Subcutaneous abdominal adipose tissue (tissue), 5 donors: ENCODE results near the gene TIFAB.
A peak's percentile ranks its signal among the peaks of the same experiment; 100 is the strongest.

ENCODE experiments used
- H3K27ac ChIP-seq: one replicate; pipeline ENCODE4 v1.7.0; 2013; ENCODE audit warnings: low read depth, mild to moderate bottlenecking, inconsistent platforms, low read length, moderate library complexity
- H3K27me3 ChIP-seq, 5 donors: one replicate each; pipeline ENCODE4 v1.7.0; 2013; ENCODE audit warnings: low read length in 5 of 5, inconsistent platforms in 1 of 5; ENCODE audit not compliant: control insufficient read depth in 5 of 5, insufficient read depth in 4 of 5
- H3K36me3 ChIP-seq, 5 donors: one replicate each; pipeline ENCODE4 v1.7.0; 2013; ENCODE audit warnings: low read length in 5 of 5; ENCODE audit not compliant: control insufficient read depth in 5 of 5, insufficient read depth in 5 of 5
- H3K4me1 ChIP-seq, 5 donors: one replicate each; pipeline ENCODE4 v1.7.0; 2013; ENCODE audit warnings: low read length in 5 of 5, mild to moderate bottlenecking in 3 of 5, moderate library complexity in 1 of 5; ENCODE audit not compliant: control insufficient read depth in 5 of 5, insufficient read depth in 5 of 5
- H3K4me3 ChIP-seq, 5 donors: one replicate each; pipeline ENCODE4 v1.7.0; 2013; ENCODE audit warnings: low read length in 5 of 5, low read depth in 1 of 5
- H3K9ac ChIP-seq, 5 donors: one replicate each; pipeline ENCODE4 v1.7.0; 2013; ENCODE audit warnings: low read length in 5 of 5, mild to moderate bottlenecking in 4 of 5, moderate library complexity in 3 of 5
- H3K9me3 ChIP-seq, 5 donors: one replicate each; pipeline ENCODE4 v1.7.0; 2013; ENCODE audit warnings: low read length in 5 of 5; ENCODE audit not compliant: control insufficient read depth in 5 of 5
- donor health status: healthy.
- donor health status: healthy.
- donor health status: healthy.
- donor health status: healthy.
- donor health status: healthy.

Gene TIFAB

DNA sequence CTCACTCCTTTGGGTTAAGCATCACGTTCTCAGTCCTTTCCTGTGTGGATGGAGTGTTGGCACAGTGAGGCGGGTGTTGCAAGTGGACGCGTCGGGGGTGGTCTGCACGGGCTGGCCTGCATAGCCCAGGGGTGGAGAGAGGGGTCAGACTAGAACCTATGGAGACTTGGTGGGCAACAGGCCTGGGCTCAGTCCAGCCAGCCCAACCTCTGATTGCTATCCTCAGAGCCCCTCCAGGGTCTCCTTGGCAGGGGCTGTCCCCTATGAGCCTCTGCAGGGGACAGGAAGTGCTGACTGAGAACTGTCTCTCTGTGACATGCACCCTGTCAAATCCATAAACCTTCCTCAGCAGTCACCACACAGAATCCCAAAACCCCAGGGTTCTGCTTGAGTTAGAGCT is 7.3 kb downstream of the TIFAB start:
- no peaks in the 10 kb centered on the region for H3K9me3 ChIP-seq
- H3K36me3 ChIP-seq = no peaks in the 10 kb centered on the region
- peaks cover 0 to 37% (median 24%) of the 10 kb centered on the region in 5 donors for H3K4me1 ChIP-seq

DNA sequence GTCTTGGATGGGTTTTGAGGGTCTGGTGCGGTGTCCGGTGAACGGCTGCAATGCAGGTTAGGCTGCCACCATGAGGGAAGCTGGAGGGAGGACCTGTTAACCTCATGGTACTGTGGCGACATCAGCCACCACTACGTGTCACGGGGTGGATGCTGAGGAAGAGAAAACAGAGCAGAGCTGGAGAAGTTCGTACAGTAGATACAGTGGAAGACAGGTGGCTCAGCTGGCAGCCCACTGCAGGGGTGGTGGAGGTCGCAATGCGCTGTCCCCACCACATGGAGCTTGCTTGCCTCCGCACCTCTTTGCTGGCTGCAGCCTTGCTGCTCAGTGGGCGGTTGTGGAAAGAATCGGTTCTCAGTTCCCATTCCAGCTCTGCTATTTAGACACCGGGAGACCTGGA is 7.8 kb downstream of the TIFAB start:
- no peak overlapping the region for H3K27ac ChIP-seq
- no peaks in the 10 kb centered on the region for H3K36me3 ChIP-seq
- H3K4me1 ChIP-seq = peaks cover 0 to 42% (median 26%) of the 10 kb centered on the region in 5 donors
- H3K9ac ChIP-seq = no peak overlapping the region
- no peak overlapping the region for H3K4me3 ChIP-seq
- H3K9me3 ChIP-seq = no peaks in the 10 kb centered on the region
- peaks cover 0 to 6% (median 0%) of the 10 kb centered on the region in 5 donors for H3K27me3 ChIP-seq

More for the DNA sequence above, 7.3 kb downstream of the TIFAB start:
- Histone ChIP-seq H3K9ac (no peak overlapping the region), H3K27ac (no peak overlapping the region), H3K27me3 (peaks cover 0 to 6% (median 0%) of the 10 kb centered on the region in 5 donors), H3K4me3 (no peak overlapping the region)

DNA sequence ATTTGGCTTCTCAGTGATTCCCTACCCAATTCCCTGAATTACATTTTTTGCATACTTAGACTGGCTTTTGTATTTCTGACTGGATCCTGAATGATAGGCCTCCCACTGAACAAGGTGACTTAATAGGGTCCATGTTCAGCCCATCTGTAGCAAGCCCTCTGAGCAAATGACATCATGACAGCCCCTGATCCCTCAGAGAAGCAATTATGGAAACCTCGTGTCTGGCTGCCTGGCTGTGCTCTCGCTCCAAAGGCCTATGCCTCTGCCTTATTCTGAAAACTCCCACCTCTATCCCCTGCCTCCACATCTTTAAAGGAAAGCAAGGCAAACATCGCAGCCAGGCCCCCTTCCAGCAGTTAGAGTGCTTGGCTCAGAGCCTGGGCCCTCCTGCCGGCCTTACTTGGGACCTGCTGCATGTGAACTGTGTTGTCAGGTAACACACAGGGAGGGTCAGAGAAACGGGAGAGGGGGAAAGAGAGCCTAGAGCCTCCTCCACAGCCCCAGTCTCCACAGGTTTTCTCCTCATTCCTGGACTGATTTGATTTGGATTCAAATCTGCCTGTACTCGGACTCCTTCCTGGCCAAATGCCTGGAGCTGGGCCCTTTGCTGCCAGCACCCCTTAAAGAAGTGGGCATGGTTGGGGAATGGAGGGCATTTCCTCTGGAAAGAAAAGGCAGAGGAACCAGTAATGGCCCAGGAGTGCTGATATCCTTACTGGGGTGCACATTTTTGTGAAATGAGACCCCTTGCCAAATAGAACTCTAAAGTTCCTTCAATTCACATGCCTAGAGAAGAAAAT is 8.8 kb downstream of the TIFAB start:
- H3K9me3 ChIP-seq = no peaks in the 10 kb centered on the region
- H3K4me3 ChIP-seq = no peak overlapping the region
- H3K4me1 ChIP-seq = peaks cover 0 to 49% (median 33%) of the 10 kb centered on the region in 5 donors
- H3K36me3 ChIP-seq = no peaks in the 10 kb centered on the region
- H3K27ac ChIP-seq = no peak overlapping the region
- no peak overlapping the region for H3K9ac ChIP-seq
- peaks cover 0 to 6% (median 0%) of the 10 kb centered on the region in 5 donors for H3K27me3 ChIP-seq

DNA sequence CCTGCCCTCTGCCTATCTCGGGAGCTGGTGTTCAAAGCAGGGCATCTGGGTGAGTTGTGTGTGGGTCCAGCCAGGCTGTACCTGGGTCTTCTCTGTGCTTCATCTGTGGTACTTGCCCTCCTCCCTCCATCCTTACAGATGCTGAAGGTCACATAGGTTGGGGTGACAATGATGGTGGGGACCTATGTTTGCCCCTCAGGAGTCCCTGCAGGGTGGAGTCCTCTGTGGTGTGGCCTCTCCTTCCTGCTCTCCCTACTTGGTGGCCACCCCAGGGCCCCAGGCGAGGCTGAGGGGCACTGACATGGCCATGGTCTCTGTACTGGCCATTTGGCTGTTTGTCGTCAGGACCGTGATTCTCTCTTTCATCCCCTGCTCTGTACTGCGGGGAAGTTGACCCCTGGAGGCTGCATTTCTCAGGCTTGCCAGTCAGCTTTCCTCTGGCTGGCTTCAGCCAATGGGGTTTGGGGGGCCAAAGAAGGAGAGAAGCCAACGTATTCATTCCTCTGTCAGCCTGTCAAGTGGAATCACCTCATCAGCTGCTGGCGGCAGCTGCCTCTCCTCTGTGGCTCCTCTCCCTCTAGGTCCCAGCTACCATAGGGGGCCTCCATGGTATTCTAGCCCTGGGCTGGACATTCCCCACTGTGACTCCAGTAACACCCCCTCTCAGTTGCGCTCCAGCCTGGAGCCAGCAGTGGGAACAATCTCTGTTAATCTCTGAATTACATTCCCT is 9.6 kb downstream of the TIFAB start:
- Histone ChIP-seq H3K9ac (no peak overlapping the region), H3K9me3 (no peaks in the 10 kb centered on the region), H3K36me3 (no peaks in the 10 kb centered on the region), H3K4me1 (peaks cover 0 to 57% (median 41%) of the 10 kb centered on the region in 5 donors), H3K27ac (no peak overlapping the region), H3K27me3 (peaks cover 0 to 6% (median 0%) of the 10 kb centered on the region in 5 donors), H3K4me3 (no peak overlapping the region)

DNA sequence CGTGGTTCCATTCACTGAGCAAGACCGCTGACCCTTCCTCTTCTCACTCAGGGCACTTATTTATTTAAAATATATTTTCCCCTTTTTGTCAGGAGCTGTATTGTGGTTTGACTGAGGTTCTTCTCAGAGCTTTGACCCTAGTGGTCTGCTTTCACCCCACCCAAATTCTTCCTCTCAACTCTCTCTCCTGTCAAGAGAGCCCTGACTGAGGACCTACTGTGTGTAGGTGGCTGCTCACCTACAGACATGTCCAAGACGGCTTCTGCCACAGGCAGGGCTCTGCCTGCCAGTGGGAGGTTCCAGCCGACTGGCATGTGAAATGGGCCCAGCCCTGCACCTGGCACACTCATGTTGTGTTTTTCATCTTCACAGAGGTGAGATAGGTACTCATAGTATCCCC is 10.2 kb downstream of the TIFAB start:
- Histone ChIP-seq H3K9ac (no peak overlapping the region), H3K9me3 (no peaks in the 10 kb centered on the region), H3K36me3 (no peaks in the 10 kb centered on the region), H3K4me3 (no peak overlapping the region), H3K27ac (no peak overlapping the region), H3K27me3 (peaks cover 0 to 2% (median 0%) of the 10 kb centered on the region in 5 donors), H3K4me1 (peaks cover 0 to 64% (median 44%) of the 10 kb centered on the region in 5 donors)

DNA sequence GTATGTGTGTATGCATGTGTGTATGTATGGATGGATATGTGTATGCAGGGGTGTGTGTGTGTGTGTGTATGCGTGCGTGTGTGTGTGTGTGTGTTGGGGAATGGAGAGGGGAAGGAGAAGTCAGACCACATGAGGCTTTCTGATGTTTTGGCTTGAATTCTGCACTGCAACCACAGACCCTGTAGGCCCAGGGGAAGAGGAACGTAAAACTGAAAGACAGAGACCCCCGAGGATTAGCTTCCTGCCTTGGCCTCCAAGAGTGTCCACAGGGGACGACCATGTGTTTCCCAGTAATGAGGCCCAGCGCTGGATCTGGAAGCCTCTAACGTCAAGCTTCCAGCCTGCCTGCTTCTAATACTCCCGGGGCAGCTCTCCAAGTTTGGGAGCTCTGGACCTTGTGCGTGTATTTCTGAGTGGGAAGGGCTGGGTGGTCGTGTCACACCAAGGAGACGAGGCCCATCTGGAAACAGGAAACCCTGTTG is 10.8 kb downstream of the TIFAB start:
- Histone ChIP-seq H3K9ac (no peak overlapping the region), H3K4me1 (peaks cover 0 to 69% (median 47%) of the 10 kb centered on the region in 5 donors), H3K9me3 (no peaks in the 10 kb centered on the region), H3K27me3 (no peaks in the 10 kb centered on the region), H3K36me3 (no peaks in the 10 kb centered on the region), H3K4me3 (no peak overlapping the region), H3K27ac (no peak overlapping the region)

DNA sequence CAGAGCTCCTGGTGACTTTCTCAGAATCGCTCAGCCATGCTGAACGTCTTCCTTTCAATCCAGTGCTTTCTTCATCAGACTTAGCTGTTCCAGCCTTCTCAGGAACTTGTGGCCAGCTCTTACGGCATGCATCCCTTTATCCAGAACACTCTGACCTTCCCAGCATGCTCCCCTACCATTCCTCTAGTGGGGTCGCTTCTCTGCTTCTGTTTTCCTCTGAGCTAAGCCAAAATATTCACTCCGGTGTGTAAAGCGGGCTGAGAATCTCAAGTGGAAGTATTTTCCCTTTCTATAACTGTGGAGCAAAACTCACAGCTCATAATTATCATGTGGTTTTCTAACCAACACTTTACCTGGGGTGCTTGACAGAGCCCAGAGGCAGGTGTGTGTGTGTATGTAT is 11.2 kb downstream of the TIFAB start:
- Histone ChIP-seq H3K4me1 (peaks cover 0 to 69% (median 47%) of the 10 kb centered on the region in 5 donors), H3K27ac (no peak overlapping the region), H3K4me3 (no peak overlapping the region), H3K27me3 (peaks cover 0 to under 1% (median 0%) of the 10 kb centered on the region in 5 donors), H3K36me3 (no peaks in the 10 kb centered on the region), H3K9me3 (no peaks in the 10 kb centered on the region), H3K9ac (no peak overlapping the region)

DNA sequence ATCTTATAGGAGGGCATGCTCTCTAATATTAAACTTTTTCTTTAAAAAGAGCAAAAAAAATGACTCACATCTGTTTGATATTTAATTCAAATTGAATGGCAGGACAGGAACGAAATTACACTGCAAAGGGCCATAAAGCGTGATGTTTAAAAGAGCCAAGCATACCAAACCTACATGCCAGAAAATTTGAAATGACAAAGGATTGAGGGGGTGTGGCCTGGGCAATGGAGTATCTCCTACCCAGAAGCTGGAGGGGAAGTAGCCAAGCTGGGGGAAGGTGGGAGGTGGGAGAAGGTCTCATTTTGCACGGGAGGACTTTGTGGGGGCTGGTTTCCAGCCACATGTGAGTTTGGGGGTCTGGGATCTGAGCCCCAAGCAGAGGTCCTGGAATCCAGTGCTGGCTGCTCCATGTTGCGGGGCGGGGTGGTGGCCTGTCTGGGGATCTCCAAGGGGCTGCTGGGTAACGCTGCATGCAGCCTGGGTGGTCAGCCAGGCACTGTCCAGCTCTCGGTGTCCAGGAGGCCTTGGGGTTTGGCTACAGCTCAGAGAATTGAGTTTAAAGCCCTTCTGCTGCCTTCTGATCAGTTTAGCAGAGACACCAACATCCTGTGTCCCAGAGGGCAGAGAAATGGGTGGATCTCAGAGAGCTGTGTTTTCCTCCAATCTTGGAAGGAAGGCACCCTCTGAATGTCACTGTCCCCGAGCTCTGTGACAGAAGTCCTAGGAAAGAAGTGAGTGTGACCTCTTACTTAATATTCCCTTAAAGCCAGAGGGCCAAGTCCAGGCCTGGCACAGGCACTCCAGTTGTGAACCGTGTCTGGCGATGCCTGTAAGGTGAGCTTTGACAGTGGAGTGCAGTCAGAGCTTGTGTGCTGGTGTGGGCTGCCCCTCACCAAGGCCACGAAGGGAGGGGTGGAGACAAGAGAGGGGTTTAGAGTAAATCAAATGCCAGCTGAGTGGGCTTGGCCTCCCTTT is 12.6 kb downstream of the TIFAB start:
- H3K9me3 ChIP-seq = no peaks in the 10 kb centered on the region
- H3K4me3 ChIP-seq = no peak overlapping the region
- peak overlapping the region in 1 of 5 donors; percentile 16 for H3K9ac ChIP-seq
- H3K36me3 ChIP-seq = no peaks in the 10 kb centered on the region
- H3K4me1 ChIP-seq = peaks cover 0 to 67% (median 53%) of the 10 kb centered on the region in 5 donors
- no peak overlapping the region for H3K27ac ChIP-seq
- peaks cover 0 to 6% (median 0%) of the 10 kb centered on the region in 5 donors for H3K27me3 ChIP-seq

DNA sequence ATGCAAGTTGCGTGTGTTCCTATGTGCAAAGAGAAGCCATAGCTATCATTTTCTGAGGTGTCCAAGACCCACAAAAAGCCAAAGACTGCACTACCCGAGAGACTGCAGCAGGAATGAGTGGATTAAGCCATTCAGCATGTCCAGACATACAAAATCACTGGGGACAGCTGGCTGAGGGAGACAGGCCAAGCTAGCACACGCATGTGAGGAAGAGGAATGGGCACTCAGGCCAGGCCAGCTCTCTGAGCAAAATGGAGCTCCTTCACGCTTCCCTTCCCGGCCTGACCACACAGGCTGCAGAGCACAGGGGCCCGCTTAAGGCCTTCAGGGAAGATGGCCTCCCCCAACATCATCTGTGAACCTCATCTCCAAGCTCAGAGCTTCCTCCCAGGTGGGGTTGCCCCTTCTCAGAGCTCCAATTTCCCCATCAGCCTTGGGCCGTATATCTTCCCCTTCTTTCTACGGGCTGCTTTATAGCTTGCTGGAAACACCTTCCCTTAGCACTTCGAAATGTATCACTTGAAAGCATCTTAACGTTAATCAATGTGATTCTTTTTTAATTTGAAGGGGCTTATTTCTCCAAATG is 13.4 kb downstream of the TIFAB start:
- Histone ChIP-seq H3K4me3 (no peak overlapping the region), H3K4me1 (peaks cover 3 to 73% (median 61%) of the 10 kb centered on the region in 5 donors), H3K9me3 (no peaks in the 10 kb centered on the region), H3K36me3 (no peaks in the 10 kb centered on the region), H3K27me3 (peaks cover 0 to 6% (median 0%) of the 10 kb centered on the region in 5 donors), H3K27ac (no peak overlapping the region), H3K9ac (peak overlapping the region in 1 of 5 donors; percentile 7)
